GM12892 (cell line): ENCODE measurements around the gene USP17L20. TPM values are rescaled to one million over a fixed set of nuclear protein-coding genes. Genes with fewer than 3 reads are reported as not detected.
"Not testable (repeated sequence)": the region's sequence is repeated elsewhere in the genome, so short reads cannot be mapped to it uniquely, and the experiment has no call there.

Source experiments
- DNase-seq: peaks from one replicate; pipeline ENCODE4 v3.0.0; 2011; ENCODE audit not compliant: insufficient read length
- FAIRE-seq: peaks from 2 replicates; lab custom pipeline; 2011; peaks lifted over from hg19 to GRCh38; lab: Jason Lieb, UNC
- polyA plus RNA-seq: library from polyadenylated mRNA; unstranded; fragments of >200 nt; gene quantifications from one replicate; pipeline ENCODE4 v1.2.1, GENCODE V29; 2012; ENCODE audit warnings: missing spikeins, inconsistent platforms; ENCODE audit not compliant: missing spikeins

USP17L20 gene
- not detected for polyA plus RNA-seq

GRCh38 chr4:9257824-9258223 lies at the start of gene USP17L20:
Gene USP17L20 (plus strand): TSS chr4:9258124. CDS start chr4:9258124, 0 bp downstream.
- not testable (repeated sequence) for FAIRE-seq, DNase-seq

GRCh38 chr4:9210357-9210756 lies 47.6 kb upstream of the USP17L20 start, which contains the start of gene USP17L10:
Gene USP17L10 (plus strand): TSS chr4:9210657. CDS start chr4:9210657, 0 bp downstream.
- DNase-seq, FAIRE-seq: not testable (repeated sequence)

GRCh38 chr4:9214701-9215100 lies 43.2 kb upstream of the USP17L20 start:
- not testable (repeated sequence) for FAIRE-seq, DNase-seq

- not testable (repeated sequence) for FAIRE-seq, DNase-seq
These were observed 42.8 kb upstream of the USP17L20 start, which contains the start of gene USP17L11 for GRCh38 chr4:9215105-9215504. Gene USP17L11 (plus strand): TSS chr4:9215405. CDS start chr4:9215405, 0 bp downstream.

GRCh38 chr4:9219852-9220251 lies 38.1 kb upstream of the USP17L20 start, which contains the start of gene USP17L12:
Gene USP17L12 (plus strand): TSS chr4:9220152. CDS start chr4:9220152, 0 bp downstream.
- FAIRE-seq, DNase-seq: not testable (repeated sequence)

GRCh38 chr4:9224596-9224995 lies 33.3 kb upstream of the USP17L20 start, which contains the start of gene USP17L13:
Gene USP17L13 (plus strand): TSS chr4:9224896. CDS start chr4:9224896, 0 bp downstream.
- FAIRE-seq, DNase-seq: not testable (repeated sequence)

GRCh38 chr4:9230249-9230648 lies 27.7 kb upstream of the USP17L20 start:
- not testable (repeated sequence) for DNase-seq, FAIRE-seq

GRCh38 chr4:9234085-9234484 lies 23.8 kb upstream of the USP17L20 start, which contains the start of gene USP17L15:
Gene USP17L15 (plus strand): TSS chr4:9234385. CDS start chr4:9234385, 0 bp downstream.
- FAIRE-seq, DNase-seq: not testable (repeated sequence)

GRCh38 chr4:9238461-9238860 lies 19.5 kb upstream of the USP17L20 start:
- DNase-seq, FAIRE-seq: not testable (repeated sequence)

- not testable (repeated sequence) for DNase-seq, FAIRE-seq
These were observed 14.3 kb upstream of the USP17L20 start, which contains the start of gene USP17L17 for GRCh38 chr4:9243579-9243978. Gene USP17L17 (plus strand): TSS chr4:9243879. CDS start chr4:9243879, 0 bp downstream.

GRCh38 chr4:9247953-9248680 lies 9.8 kb upstream of the USP17L20 start, which contains the start of gene USP17L18:
Gene USP17L18 (plus strand): TSS chr4:9248630. CDS start chr4:9248630, 0 bp downstream.
- not testable (repeated sequence) for DNase-seq, FAIRE-seq

- FAIRE-seq, DNase-seq: not testable (repeated sequence)
These were observed 4.8 kb upstream of the USP17L20 start, which contains the start of gene USP17L19 for GRCh38 chr4:9253078-9253477. Gene USP17L19 (plus strand): TSS chr4:9253378. CDS start chr4:9253378, 0 bp downstream.

GRCh38 chr4:9262572-9262971 lies 4.6 kb downstream of the USP17L20 start, which contains the start of gene USP17L21:
Gene USP17L21 (plus strand): TSS chr4:9262872. CDS start chr4:9262872, 0 bp downstream.
- not testable (repeated sequence) for DNase-seq, FAIRE-seq

GRCh38 chr4:9267319-9267718 lies 9.4 kb downstream of the USP17L20 start, which contains the start of gene USP17L22:
Gene USP17L22 (plus strand): TSS chr4:9267619. CDS start chr4:9267619, 0 bp downstream.
- not testable (repeated sequence) for FAIRE-seq, DNase-seq

GRCh38 chr4:9271719-9272118 lies 13.8 kb downstream of the USP17L20 start:
- DNase-seq, FAIRE-seq: not testable (repeated sequence)
